Thyroid gland (tissue), 4 donors: Measurements from ENCODE around the gene CSTF1.

Experiments
- POLR2A ChIP-seq, 2 donors: fragments of 450-650 bp; IDR thresholded peaks; one replicate each; pipeline ENCODE4 v1.6.1; 2017; ENCODE audit warnings: antibody characterized with exemption in 2 of 2, mild to moderate bottlenecking in 2 of 2, moderate library complexity in 1 of 2
- TF ChIP-seq, protein P1 (sequence below), 6 experiments: fragments of 200-600 bp in 3 of 6; fragments of 450-650 bp in 3 of 6; sonication (generic) in 3 of 6; IDR thresholded peaks; one replicate each; pipeline ENCODE4 v1.5.1; 2016 to 2019; ENCODE audit warnings: antibody characterized with exemption in 6 of 6, mild to moderate bottlenecking in 2 of 6, inconsistent platforms in 1 of 6, moderate library complexity in 1 of 6

DNA sequence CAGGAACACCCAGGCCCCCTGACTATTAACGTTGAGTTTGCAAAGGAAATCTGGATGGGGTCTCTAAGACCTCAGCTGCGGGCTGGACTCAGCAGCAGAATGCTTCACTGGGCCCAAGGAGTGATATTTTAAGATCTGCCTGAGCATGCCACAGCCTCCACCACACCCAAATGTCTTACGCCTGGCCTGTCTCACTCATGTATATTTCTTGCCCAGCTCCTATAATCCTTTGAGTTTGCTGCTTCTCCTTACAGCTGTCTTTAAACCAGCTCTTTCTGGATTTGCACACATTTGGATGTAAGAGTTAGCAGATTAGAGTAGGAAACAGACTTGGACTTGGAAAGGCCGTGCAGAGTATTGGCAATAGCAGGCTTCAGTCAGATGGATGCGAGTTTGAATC lies 36.0 kb downstream of the CSTF1 start:
- no peak for TF ChIP-seq POLR2A (IDR thresholded peaks at IDR 0.05)
- TF ChIP-seq, protein P1, sequence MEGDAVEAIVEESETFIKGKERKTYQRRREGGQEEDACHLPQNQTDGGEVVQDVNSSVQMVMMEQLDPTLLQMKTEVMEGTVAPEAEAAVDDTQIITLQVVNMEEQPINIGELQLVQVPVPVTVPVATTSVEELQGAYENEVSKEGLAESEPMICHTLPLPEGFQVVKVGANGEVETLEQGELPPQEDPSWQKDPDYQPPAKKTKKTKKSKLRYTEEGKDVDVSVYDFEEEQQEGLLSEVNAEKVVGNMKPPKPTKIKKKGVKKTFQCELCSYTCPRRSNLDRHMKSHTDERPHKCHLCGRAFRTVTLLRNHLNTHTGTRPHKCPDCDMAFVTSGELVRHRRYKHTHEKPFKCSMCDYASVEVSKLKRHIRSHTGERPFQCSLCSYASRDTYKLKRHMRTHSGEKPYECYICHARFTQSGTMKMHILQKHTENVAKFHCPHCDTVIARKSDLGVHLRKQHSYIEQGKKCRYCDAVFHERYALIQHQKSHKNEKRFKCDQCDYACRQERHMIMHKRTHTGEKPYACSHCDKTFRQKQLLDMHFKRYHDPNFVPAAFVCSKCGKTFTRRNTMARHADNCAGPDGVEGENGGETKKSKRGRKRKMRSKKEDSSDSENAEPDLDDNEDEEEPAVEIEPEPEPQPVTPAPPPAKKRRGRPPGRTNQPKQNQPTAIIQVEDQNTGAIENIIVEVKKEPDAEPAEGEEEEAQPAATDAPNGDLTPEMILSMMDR (IDR thresholded peaks at IDR 0.05): no peak
